DLD1 (cell line): Measurements from ENCODE around the gene PTPN5.
"Not testable (repeated sequence)": the region's sequence is repeated elsewhere in the genome, so short reads cannot be mapped to it uniquely, and the experiment has no call there.

Source experiments
- in situ Hi-C: cut with HindIII; loops from 2 replicates; pipeline ENCODE4 v1.10.0; 2017; ENCODE audit warnings: low sequenced_read_pairs

Gene PTPN5

GRCh38 chr11:18692941-18693760 is 98.4 kb downstream of the PTPN5 start:
- in situ Hi-C loops, result no loop called here

- in situ Hi-C loops, result not testable (repeated sequence)
Measured at GRCh38 chr11:18691467-18692140, 100.0 kb downstream of the PTPN5 start.

GRCh38 chr11:18684267-18684666 is 107.3 kb downstream of the PTPN5 start:
- in situ Hi-C loops, result no loop called here

GRCh38 chr11:18682466-18682865 is 109.1 kb downstream of the PTPN5 start:
- in situ Hi-C loops, result no loop called here

- in situ Hi-C loops, result not testable (repeated sequence)
Measured at GRCh38 chr11:18681949-18682348, 109.6 kb downstream of the PTPN5 start.
